HEK293T (cell line): ENCODE results near the gene ARHGEF6.

ENCODE experiments used
- ARNT ChIP-seq: fragments of 450-650 bp; IDR thresholded peaks from 2 replicates; pipeline ENCODE4 v1.6.1; 2017; ENCODE audit warnings: mild to moderate bottlenecking
- ELF4 ChIP-seq: fragments of 450-650 bp; IDR thresholded peaks from 2 replicates; pipeline ENCODE4 v1.6.1; 2017; ENCODE audit warnings: antibody characterized with exemption
- FOXK2 ChIP-seq: fragments of 450-650 bp; IDR thresholded peaks from 2 replicates; pipeline ENCODE4 v1.6.1; 2016; ENCODE audit warnings: mild to moderate bottlenecking
- FOXM1 ChIP-seq: fragments of 450-650 bp; IDR thresholded peaks from 2 replicates; pipeline ENCODE4 v1.6.1; 2017; ENCODE audit warnings: mild to moderate bottlenecking, borderline replicate concordance
- HDGF ChIP-seq: fragments of 450-650 bp; IDR thresholded peaks from 2 replicates; pipeline ENCODE4 v1.6.1; 2017; ENCODE audit warnings: antibody characterized with exemption, borderline replicate concordance
- L3MBTL2 ChIP-seq: fragments of 450-650 bp; conservative IDR thresholded peaks from 2 replicates; pipeline ENCODE4 v1.6.1; 2016; ENCODE audit warnings: mild to moderate bottlenecking
- LEF1 ChIP-seq: fragments of 450-650 bp; IDR thresholded peaks from 2 replicates; pipeline ENCODE4 v1.6.1; 2017; ENCODE audit warnings: mild to moderate bottlenecking, borderline replicate concordance
- PKNOX1 ChIP-seq: fragments of 450-650 bp; IDR thresholded peaks from 2 replicates; pipeline ENCODE4 v1.6.1; 2016
- SP1 ChIP-seq: fragments of 450-650 bp; IDR thresholded peaks from 2 replicates; pipeline ENCODE4 v1.6.1; 2017
- SUZ12 ChIP-seq: fragments of 450-650 bp; IDR thresholded peaks from 2 replicates; pipeline ENCODE4 v1.6.1; 2016; ENCODE audit warnings: mild to moderate bottlenecking
- TARDBP ChIP-seq: fragments of 450-650 bp; IDR thresholded peaks from 2 replicates; pipeline ENCODE4 v1.6.1; 2016
- ZNF384 ChIP-seq: fragments of 450-650 bp; IDR thresholded peaks from 2 replicates; pipeline ENCODE4 v1.6.1; 2016

DNA sequence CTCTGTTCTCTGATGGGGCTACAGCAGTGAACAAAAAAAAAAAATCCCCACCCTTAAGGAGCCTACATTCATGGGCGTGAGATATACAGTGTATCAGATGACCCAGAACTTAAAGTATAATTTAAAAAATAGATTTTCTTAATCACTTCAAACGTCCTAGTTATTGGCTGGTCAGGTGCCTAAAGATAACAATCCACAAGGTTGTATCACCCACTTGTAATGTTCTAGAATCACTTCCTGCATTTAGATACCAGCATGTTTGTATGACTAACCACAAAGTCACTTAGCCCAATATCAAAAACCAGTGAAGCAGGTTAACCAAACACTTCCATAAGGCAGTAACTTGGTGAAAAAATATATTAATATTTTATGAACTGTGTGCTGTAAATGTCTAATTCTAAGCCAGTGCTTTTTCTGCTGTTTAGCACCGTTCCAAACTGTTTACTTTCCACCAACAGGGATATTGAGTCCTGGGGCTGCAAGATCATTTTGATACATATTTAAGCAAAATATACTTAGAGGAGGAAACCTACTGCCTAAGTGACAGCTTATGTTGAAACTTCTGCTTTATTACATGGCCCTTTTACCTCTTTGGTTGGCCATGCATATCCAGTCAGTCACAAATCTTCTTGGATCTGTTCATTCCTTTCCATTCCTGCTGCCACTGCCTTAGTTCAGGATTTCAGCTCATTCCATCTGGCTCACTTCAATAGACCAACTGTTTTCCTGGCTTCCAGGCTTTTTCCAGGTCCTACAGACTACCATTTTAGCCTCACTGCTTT lies 89.5 kb downstream of the ARHGEF6 start:
- no peak for TF ChIP-seq SP1
- no peak for TF ChIP-seq ZNF384
- no peak for TF ChIP-seq FOXM1
- no peak for TF ChIP-seq FOXK2
- TF ChIP-seq TARDBP, result no peak
- TF ChIP-seq HDGF, result no peak
- no peak for TF ChIP-seq PKNOX1
- TF ChIP-seq ELF4, result no peak
- no peak for TF ChIP-seq SUZ12
- TF ChIP-seq LEF1, result no peak
- TF ChIP-seq L3MBTL2, result no peak
- no peak for TF ChIP-seq ARNT
